K562 (cell line): Measurements from ENCODE around the gene TOMM70. TPM values are rescaled to one million over a fixed set of nuclear protein-coding genes. Genes with fewer than 3 reads are reported as not detected.

ENCODE experiments used
- BCOR ChIP-seq: fragments of 450-650 bp; IDR thresholded peaks from 2 replicates; pipeline ENCODE4 v1.6.1; 2016
- BHLHE40 ChIP-seq: IDR thresholded peaks from 2 replicates; pipeline ENCODE4 v1.6.1; 2011; ENCODE audit warnings: low read length, improper control_type of control experiment
- CCNT2 ChIP-seq: IDR thresholded peaks from 2 replicates; pipeline ENCODE4 v1.6.1; 2011; ENCODE audit warnings: borderline replicate concordance, low read depth, mild to moderate bottlenecking, moderate library complexity, mixed read lengths, low read length; ENCODE audit not compliant: insufficient read length; ENCODE audit errors: extremely low read depth
- CEBPB ChIP-seq: fragments of 450-650 bp; IDR thresholded peaks from 2 replicates; pipeline ENCODE4 v1.6.1; 2016; ENCODE audit warnings: missing genetic modification characterization, missing compliant biosample characterization
- DMBX1 ChIP-seq: fragments of 250-450 bp; sonication (Bioruptor Pico); IDR thresholded peaks from 2 replicates; pipeline ENCODE4 v1.8.0; 2022; ENCODE audit warnings: inconsistent platforms, mild to moderate bottlenecking, moderate library complexity, borderline replicate concordance
- ELF2 ChIP-seq: fragments of 250-450 bp; sonication (Bioruptor Pico); IDR thresholded peaks from 2 replicates; pipeline ENCODE4 v1.5.0; 2021; ENCODE audit warnings: mild to moderate bottlenecking
- ELF4 ChIP-seq: fragments of 450-650 bp; formaldehyde crosslinking; IDR thresholded peaks from 2 replicates; pipeline ENCODE4 v1.4.0; 2022; ENCODE audit warnings: missing genetic modification characterization
- GATA2 ChIP-seq: sonication (generic); formaldehyde crosslinking; IDR thresholded peaks from 2 replicates; pipeline ENCODE4 v1.4.0; 2020; ENCODE audit warnings: mild to moderate bottlenecking, missing genetic modification reagents
- GTF2A2 ChIP-seq: IDR thresholded peaks from 2 replicates; pipeline ENCODE4 v1.6.1; 2016; ENCODE audit warnings: mild to moderate bottlenecking, missing genetic modification characterization, missing compliant biosample characterization
- GTF2E2 ChIP-seq: fragments of 200-800 bp; sonication (Bioruptor generic); IDR thresholded peaks from 2 replicates; pipeline ENCODE4 v1.6.1; 2016; ENCODE audit warnings: missing genetic modification characterization, missing compliant biosample characterization
- HIVEP1 ChIP-seq: fragments of 250-450 bp; sonication (Bioruptor Pico); IDR thresholded peaks from 2 replicates; pipeline ENCODE4 v1.4.0; 2020; ENCODE audit warnings: mild to moderate bottlenecking
- HLTF ChIP-seq: fragments of 450-650 bp; IDR thresholded peaks from 2 replicates; pipeline ENCODE4 v1.6.1; 2016
- HMBOX1 ChIP-seq: sonication (generic); IDR thresholded peaks from 2 replicates; pipeline ENCODE4 v1.6.1; 2016
- L3MBTL2 ChIP-seq: fragments of 450-650 bp; IDR thresholded peaks from 2 replicates; pipeline ENCODE4 v1.6.1; 2016; ENCODE audit warnings: mild to moderate bottlenecking, moderate library complexity
- MTA1 ChIP-seq: fragments of 450-650 bp; IDR thresholded peaks from 2 replicates; pipeline ENCODE4 v1.6.1; 2017; ENCODE audit warnings: borderline replicate concordance
- NEUROD1 ChIP-seq: fragments of 150-350 bp; IDR thresholded peaks from 2 replicates; pipeline ENCODE4 v1.6.1; 2014; ENCODE audit warnings: borderline replicate concordance, low read length, low read depth; ENCODE audit not compliant: partially characterized antibody
- PRMT5 ChIP-seq: sonication (generic); formaldehyde crosslinking; IDR thresholded peaks from 2 replicates; pipeline ENCODE4 v1.5.0; 2020; ENCODE audit warnings: missing genetic modification reagents
- RAD51 ChIP-seq: fragments of 450-650 bp; IDR thresholded peaks from 2 replicates; pipeline ENCODE4 v1.7.1; 2016; ENCODE audit warnings: low read depth, mild to moderate bottlenecking, borderline replicate concordance
- RNF2 ChIP-seq: sonication (generic); IDR thresholded peaks from 2 replicates; pipeline ENCODE4 v1.6.1; 2016
- SMAD1 ChIP-seq: fragments of 150-350 bp; IDR thresholded peaks from 2 replicates; pipeline ENCODE4 v1.6.1; 2014; ENCODE audit warnings: low read length, low read depth; ENCODE audit not compliant: partially characterized antibody
- TAF7 ChIP-seq: fragments of 450-650 bp; IDR thresholded peaks from 2 replicates; pipeline ENCODE4 v1.6.1; 2016; ENCODE audit warnings: missing genetic modification characterization, missing compliant biosample characterization
- XRCC5 ChIP-seq: fragments of 200-400 bp; formaldehyde crosslinking; IDR thresholded peaks from 2 replicates; pipeline ENCODE4 v1.6.1; 2017; ENCODE audit warnings: low read depth, mild to moderate bottlenecking, low read length
- YY1 ChIP-seq, 3 experiments: IDR thresholded peaks; 2 replicates each; pipeline ENCODE4 v1.6.1; 2011; ENCODE audit warnings: low read length in 2 of 3, mild to moderate bottlenecking in 2 of 3, moderate library complexity in 2 of 3, borderline replicate concordance in 1 of 3, control low read depth in 1 of 3, low read depth in 1 of 3; ENCODE audit not compliant: insufficient read depth in 3 of 3, insufficient replicate concordance in 2 of 3, control insufficient read depth in 1 of 3, insufficient read length in 1 of 3; ENCODE audit errors: extremely low read depth in 1 of 3
- ZNF121 ChIP-seq: sonication (generic); formaldehyde crosslinking; conservative IDR thresholded peaks from 2 replicates; pipeline ENCODE4 v1.8.0; 2022; ENCODE audit warnings: missing genetic modification reagents
- ZNF146 ChIP-seq: IDR thresholded peaks from one replicate; pipeline ENCODE4 v1.6.1; 2018; ENCODE audit warnings: missing compliant biosample characterization; ENCODE audit not compliant: unreplicated experiment
- ZNF23 ChIP-seq: fragments of 250-450 bp; sonication (Bioruptor Pico); IDR thresholded peaks from 2 replicates; pipeline ENCODE4 v1.4.0; 2020; ENCODE audit warnings: mild to moderate bottlenecking
- ZNF280A ChIP-seq: fragments of 450-650 bp; IDR thresholded peaks from 2 replicates; pipeline ENCODE4 v1.6.1; 2018; ENCODE audit warnings: mild to moderate bottlenecking, low read depth; ENCODE audit not compliant: partially characterized antibody
- ZNF589 ChIP-seq: fragments of 200-800 bp; sonication (Bioruptor generic); IDR thresholded peaks from 2 replicates; pipeline ENCODE4 v1.6.1; 2016; ENCODE audit warnings: low read depth, missing genetic modification characterization, missing compliant biosample characterization
- ZNF830 ChIP-seq: fragments of 250-450 bp; sonication (Bioruptor Pico); IDR thresholded peaks from 2 replicates; pipeline ENCODE4 v1.5.0; 2021; ENCODE audit warnings: mild to moderate bottlenecking
- polyA plus RNA-seq, 8 experiments: library from polyadenylated mRNA; depleted of rRNA in 4 of 8; stranded (reverse) in 5 of 8; unstranded in 3 of 8; fragments of >200 nt; fragmentation: Nextera tagmentation in 2 of 8; fragmentation: Illumina TruSeq in 1 of 8; extraction: Ambion mirVana in 2 of 8; extraction: Trizol in 1 of 8; gene quantifications; 2 replicates each; pipeline versions ENCODE4 v1.2.1 to v1.2.3, GENCODE V29; 2011 to 2014; ENCODE audit warnings: inconsistent platforms in 1 of 8, missing spikeins in 1 of 8
- total RNA-seq, 7 experiments: library from RNA; depleted of rRNA in 6 of 7; stranded (reverse); fragments of >200 nt in 6 of 7; fragmentation: Illumina TruSeq in 2 of 7; extraction: Trizol in 2 of 7; gene quantifications; 2 replicates each; pipeline versions ENCODE4 v1.2.1 to v1.2.3, GENCODE V29; 2011 to 2021; ENCODE audit warnings: low replicate concordance in 1 of 7
- TF ChIP-seq, protein P1 (sequence below): fragments of 450-650 bp; formaldehyde crosslinking; IDR thresholded peaks from 2 replicates; pipeline ENCODE4 v1.4.0; 2022; ENCODE audit warnings: mild to moderate bottlenecking, moderate library complexity

TOMM70 gene
- total and polyA plus RNA-seq, 9 of the 15 experiments (the other 6 are each of a cell fraction or from before 2014, with no cell fraction given) = 17.5 to 75.6 (median 54.9) TPM

- peak in 1 of 3 experiments; percentile 9 for TF ChIP-seq YY1 (IDR thresholded peaks at IDR 0.05; ENCODE audit: borderline replicate concordance in 1 of 3, control insufficient read depth in 1 of 3, extremely low read depth in 1 of 3, insufficient read depth in 3 of 3, insufficient read length in 1 of 3, insufficient replicate concordance in 2 of 3, low read depth in 1 of 3, low read length in 2 of 3)
- no peak for TF ChIP-seq RAD51
- TF ChIP-seq DMBX1 (CRISPR knock-in tag) = no peak
- TF ChIP-seq HMBOX1 = 0 out of 2 replicates have a peak, but pooled peaks have one; percentile 41
- TF ChIP-seq CCNT2 = no peak
- no peak for TF ChIP-seq GTF2A2 (tag)
- TF ChIP-seq BCOR = no peak
- no peak for TF ChIP-seq HIVEP1 (CRISPR knock-in tag)
- no peak for TF ChIP-seq ELF2
- no peak for TF ChIP-seq ZNF121
- no peak for TF ChIP-seq ZNF146
- TF ChIP-seq ZNF280A = no peak
- TF ChIP-seq CEBPB = no peak
- TF ChIP-seq, protein P1, sequence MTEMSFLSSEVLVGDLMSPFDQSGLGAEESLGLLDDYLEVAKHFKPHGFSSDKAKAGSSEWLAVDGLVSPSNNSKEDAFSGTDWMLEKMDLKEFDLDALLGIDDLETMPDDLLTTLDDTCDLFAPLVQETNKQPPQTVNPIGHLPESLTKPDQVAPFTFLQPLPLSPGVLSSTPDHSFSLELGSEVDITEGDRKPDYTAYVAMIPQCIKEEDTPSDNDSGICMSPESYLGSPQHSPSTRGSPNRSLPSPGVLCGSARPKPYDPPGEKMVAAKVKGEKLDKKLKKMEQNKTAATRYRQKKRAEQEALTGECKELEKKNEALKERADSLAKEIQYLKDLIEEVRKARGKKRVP (CRISPR knock-in tag) = no peak
- TF ChIP-seq SMAD1 = no peak
- no peak for TF ChIP-seq BHLHE40
- TF ChIP-seq GATA2 (CRISPR knock-in tag) = no peak
- peak; percentile 24; the same call in 1 of the 2 replicates for TF ChIP-seq L3MBTL2
- no peak for TF ChIP-seq ZNF830 (CRISPR knock-in tag)
- TF ChIP-seq MTA1 = no peak
- TF ChIP-seq HLTF = 0 out of 2 replicates have a peak, but pooled peaks have one; percentile 49
- no peak for TF ChIP-seq NEUROD1
- no peak for TF ChIP-seq ZNF23
- TF ChIP-seq PRMT5 (CRISPR knock-in tag) = no peak
- TF ChIP-seq ZNF589 (CRISPR knock-in tag) = peak; percentile 36; the same call in 1 of the 2 replicates
- TF ChIP-seq ELF4 (CRISPR knock-in tag) = no peak
- TF ChIP-seq RNF2 = no peak
- peak; percentile 12 for TF ChIP-seq TAF7
- TF ChIP-seq XRCC5 = no peak
- no peak for TF ChIP-seq GTF2E2
Measured at GRCh38 chr3:100401674-100402041, 769 bp upstream of the TOMM70 start (continued).
